HG03175 (cell line): ENCODE results near the gene NRP2.

Source experiments
- ATAC-seq: cut with Tn5 transposase; IDR thresholded peaks from one replicate; pipeline ENCODE4 v1.9.1; 2021; ENCODE audit warnings: mild to moderate bottlenecking, moderate library complexity; ENCODE audit not compliant: unreplicated experiment

NRP2 gene

DNA sequence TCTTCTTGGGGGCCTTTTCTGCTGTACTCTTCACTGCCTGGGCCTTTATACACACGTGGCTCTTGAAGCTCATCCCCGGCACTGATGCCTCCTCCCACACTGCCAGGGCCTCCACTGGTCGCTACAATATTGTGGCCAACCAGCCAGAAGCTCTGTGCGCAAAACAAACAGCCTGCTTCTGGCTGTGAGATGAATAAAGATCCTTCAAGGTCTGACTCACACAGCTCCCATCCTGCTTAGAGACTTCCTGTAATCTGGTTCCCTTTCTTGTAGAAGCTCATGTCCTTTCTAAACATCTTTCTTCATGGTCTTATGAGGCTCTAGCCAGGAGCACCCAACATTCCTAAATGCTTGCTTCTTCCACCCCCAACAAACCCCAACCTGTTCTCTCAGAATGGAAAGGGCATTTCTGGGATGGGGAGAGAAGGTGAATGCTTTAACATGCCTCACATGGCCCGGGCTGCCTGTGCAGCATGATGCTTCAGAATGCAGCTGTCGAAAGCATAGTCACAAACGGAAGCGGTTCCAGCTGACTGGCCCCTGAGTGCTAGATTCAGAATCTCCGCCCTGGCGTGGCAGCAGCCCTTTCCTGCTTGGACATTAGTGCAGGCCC, 24.6 kb downstream of the NRP2 start:
- ATAC-seq = peak; percentile 95

DNA sequence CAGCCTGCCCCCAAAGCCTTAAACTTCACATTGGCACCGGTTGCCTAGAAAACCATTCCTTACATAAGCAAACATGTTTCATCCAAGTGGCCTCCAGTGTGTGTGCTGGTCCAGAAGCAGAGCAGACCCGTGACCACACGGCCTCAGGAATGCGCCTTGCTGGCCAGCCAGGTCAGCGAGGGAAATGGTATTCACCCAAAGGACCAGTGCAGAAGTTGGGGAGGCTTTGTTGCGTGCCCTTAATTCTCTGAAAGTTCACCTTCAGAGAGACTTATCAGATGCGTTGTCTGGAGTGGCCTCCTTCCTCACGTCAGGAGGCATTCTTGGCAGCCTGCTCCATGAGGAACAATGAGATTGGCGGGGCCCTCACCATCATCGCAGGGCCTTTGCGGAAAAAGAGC, 25.9 kb downstream of the NRP2 start:
- ATAC-seq = no peak

DNA sequence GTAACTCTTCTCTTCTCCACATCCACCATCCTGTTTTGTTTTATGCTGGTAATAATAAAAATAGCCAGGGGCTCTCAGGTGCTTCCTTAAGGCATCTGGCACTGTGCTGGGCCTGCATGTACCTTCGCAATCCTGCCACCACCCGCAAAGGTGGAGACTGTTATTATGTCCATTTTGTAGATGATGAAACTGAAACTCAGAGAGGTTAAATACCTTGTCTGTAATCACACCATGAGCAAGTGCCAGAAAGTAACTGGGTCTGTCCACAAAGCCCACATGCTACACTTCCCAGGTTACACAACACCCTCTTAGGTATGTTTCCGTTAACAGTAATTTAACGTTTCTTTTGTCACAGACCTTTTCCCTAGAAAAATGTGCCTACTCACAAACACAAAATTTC, 27.0 kb downstream of the NRP2 start:
- peak; percentile 11 for ATAC-seq

DNA sequence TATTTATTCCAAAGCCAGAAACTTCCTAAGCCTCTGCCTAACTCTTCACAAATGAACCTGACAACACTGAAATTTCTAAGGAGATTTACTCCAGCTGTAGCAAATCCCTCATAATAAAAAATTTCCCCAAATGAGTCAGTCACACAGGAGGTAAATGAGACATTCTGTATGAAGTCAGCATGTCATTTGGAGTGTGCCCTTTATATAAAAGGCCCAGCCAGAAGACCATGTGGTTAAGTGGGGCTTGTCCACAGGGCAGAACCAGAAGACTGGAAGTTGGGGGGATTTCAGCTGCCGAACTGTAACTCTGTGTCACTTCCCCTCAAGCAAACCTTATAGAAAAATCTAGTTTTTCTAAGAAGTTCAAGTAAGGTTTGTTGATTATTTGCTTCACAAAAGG, 30.2 kb downstream of the NRP2 start:
- no peak for ATAC-seq

DNA sequence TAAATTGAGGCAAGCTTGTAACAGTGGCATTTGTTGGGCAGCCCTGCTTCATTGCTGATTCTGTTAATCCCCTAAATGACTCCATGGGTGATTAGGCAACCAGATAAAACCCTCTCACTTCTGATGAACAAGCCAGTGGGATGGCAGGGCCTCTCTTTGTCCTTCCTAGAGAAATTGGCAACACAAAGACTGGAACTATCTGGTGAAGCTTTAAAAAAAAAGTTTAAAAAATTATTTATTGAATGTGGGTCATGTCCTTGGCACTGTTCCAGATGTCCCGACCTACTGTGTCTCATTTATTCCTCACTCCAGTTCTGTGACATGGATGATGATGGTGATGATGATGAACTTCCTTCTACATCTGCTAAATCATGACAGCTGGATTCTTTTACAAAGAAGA, 30.8 kb downstream of the NRP2 start:
- no peak for ATAC-seq

DNA sequence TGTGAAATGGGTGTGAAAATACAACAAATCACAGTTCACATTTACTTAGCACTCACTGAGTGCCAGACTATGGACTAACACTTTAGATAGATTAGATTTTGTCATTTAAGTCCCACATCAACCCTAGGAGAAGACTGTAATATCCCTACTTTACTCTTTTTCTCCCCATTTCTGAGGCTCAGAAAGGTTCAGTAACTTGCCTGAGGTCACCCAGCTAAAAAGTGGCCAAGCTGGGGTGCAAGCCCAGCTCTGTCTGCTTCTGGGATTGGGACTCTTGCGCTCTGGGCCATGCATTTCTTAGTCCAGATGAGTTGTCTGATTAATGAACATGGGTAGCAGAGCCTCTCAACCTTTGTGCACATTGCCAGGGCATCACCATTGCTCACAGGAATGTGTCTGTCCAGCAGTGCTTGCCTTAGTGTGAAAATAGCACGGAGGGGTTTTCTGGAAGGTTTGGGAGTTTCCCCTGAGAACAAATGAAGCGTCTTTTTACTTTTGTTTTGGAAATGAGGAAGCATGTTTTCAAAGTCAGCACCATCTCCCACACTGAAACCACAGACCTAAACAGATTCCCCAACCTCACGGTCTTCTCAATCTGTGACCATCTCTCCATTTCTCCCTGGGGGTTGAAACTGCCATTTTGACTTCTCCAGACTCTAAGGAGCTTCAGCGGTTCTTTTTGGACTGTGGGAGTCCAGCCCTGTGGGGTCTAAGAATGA, 31.9 kb downstream of the NRP2 start:
- peak; percentile 72 for ATAC-seq

DNA sequence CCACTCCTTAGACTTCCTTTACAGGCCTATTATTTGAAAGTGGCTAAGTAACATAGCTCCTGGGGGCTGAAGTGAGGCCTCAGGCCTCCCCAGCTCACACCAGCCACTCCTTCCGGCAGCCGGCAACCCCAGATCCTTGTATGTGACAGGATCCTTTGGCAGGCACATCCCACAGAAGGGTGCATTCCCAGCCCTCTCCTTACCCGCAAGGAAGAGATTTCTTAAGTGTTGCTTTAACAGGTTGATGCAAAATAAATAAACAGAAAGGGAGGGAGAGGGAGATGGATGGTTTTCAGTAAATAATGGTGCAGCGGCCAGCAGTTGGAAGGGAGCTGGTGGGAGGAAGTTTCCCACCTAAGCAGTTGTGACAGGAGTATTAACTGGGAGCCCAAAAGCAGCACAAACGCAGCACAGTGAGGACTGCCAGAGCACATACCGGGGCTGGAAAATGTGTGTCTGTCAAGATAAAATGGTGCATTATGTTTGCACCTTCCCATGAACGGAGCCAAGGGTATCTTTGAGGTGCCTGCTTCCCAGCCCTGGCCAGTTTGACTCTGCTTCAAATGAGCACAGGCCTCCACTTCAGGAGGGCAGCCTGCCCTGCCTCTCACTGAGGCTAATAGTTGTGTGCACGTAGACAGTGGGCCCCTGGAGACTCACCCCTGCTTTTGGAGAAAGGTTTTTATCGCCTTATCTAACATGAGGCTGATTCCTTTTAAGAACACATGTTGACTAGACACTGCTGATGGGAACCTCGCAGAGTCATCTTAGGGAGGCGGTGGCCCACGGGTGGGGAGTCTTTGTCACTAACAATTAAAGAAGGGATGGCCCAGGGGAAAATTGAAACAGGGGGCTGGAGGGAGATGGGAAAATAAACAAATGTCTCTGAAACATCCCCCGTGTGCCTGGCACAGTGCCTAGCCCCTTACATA, 32.8 kb downstream of the NRP2 start:
- ATAC-seq = peak; percentile 21

DNA sequence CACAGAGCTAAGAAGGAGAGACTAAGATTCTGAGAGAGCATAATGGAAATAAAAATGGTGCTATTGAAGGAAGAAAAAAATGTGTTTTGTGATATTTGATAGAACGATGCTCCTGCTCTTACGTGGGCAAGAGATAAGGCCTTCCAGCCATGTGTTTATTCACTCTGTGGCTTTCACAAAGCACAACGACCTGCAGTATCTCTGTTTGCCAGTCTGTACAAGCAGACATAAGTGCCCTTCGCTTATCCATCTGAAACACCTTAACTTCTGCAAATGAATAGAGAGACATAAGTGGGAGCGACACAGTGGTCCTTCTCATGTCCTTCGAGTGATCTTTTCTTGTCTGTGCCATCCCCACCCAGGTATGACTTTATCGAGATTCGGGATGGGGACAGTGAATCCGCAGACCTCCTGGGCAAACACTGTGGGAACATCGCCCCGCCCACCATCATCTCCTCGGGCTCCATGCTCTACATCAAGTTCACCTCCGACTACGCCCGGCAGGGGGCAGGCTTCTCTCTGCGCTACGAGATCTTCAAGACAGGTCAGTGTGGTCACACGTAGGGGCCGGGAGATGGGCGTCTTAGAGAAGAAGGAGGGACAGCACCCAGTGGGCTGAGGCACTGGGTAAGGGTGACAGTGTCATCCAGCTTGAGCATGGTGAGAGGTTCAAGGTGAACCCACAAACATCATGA, 33.7 kb downstream of the NRP2 start:
- no peak for ATAC-seq

DNA sequence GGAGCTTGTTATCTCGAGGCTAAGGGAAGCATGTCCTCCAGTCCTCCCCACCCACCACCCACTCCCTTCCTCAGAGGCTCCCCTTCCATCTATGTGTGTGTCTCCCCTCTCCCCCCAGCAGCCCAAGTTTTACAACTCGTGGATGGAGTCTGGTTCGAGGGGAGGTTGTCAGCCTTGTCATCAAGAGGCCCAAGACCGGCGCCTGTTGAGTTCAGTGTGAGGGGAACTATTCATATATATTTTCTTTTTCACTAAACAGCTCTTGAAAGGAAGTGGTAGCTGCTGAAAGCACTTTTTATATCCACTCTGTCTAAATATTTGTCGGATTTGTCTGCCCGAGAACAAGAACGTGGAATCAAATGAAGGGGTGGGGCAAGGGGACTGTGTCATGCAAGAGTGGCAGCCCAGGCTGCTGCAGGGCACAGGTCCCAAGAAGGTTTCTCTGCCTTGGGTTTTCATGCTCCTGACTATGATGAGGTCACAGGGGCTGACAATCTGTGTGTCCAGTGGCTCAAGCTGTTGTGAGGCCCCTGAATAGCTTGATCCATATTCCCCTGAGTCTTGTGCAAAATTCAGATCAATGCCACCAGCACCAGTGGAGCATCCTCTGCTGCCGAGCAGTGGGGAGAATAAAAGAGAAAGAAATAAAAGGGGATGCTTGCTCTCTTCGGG, 35.0 kb downstream of the NRP2 start:
- no peak for ATAC-seq

DNA sequence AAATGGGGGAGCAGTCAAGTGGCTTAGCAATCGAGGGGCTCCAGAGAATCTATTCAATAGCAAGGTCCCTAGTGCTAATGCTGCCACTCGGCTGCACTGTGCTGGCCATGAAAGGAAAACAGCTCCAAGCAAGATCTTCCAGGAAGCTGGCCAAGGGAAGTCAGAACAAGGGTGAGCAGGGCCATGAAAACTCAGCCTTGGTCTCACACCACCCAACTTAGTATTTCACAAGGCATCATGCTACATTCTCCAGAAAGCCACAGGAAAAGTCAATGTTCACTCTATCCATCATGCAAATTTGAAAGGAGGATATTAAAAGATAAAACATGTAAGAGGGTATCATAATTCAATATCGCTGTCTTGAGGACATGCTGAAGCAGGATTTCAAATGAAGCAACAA, 35.7 kb downstream of the NRP2 start:
- no peak for ATAC-seq

DNA sequence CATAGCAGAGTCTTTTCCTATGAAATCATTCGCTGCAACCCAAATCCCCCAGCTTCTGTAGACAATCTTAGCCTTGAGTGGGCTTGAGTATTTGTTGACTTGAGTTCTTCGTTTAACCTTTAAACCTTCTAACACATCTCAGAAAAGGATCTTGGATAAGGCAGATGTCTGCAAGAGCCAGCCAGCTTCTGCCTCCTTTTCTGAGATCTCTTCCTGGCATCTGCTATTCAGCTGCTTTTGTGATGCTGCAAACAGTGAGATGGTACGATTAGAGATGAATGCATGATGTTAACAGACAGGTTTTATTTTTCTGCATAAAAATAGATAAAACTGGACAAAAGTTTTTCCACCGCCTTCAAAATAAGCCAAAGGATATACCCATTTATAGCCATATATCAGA, 37.5 kb downstream of the NRP2 start:
- ATAC-seq = no peak

DNA sequence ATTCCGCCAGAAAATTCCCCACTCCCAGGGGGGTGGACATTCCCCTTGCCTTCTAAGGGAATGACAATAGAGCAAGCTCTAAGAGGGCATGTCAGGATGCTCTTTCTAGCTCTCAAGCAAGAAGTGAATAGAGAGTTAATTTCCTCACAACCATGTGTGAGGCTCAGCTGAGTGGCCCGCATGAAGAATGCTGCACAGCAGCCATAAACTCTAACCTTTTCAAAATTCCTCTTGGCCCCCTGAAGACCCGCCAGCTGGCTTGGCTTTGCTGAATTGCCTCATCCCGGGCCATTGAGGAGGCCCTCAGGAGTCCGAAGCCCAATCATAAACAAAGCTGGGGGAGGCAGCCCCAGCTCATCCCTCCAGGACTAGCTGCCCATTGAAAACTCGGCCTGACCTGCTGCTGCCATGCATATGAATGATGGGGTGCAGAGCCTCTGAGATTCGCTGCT, 38.2 kb downstream of the NRP2 start:
- no peak for ATAC-seq

DNA sequence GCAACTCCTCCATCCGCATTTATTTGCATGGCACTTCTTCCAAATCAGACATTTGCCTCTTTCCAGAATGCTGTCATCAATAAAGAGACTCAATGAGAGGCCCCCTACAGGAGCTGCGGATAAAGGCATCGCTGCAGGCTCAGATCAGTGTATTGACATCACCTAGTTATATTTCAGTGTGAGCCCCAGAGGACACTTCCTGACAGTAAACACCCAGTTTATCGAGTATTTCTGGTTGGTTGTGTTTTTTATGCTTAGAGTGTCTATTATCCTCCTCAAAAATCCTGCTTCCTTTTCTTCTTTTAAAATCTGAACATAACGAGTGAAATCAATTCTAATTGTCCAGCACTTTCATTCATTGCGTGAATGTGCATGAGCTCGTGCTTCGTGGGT, 38.8 kb downstream of the NRP2 start:
- peak; percentile 46 for ATAC-seq

DNA sequence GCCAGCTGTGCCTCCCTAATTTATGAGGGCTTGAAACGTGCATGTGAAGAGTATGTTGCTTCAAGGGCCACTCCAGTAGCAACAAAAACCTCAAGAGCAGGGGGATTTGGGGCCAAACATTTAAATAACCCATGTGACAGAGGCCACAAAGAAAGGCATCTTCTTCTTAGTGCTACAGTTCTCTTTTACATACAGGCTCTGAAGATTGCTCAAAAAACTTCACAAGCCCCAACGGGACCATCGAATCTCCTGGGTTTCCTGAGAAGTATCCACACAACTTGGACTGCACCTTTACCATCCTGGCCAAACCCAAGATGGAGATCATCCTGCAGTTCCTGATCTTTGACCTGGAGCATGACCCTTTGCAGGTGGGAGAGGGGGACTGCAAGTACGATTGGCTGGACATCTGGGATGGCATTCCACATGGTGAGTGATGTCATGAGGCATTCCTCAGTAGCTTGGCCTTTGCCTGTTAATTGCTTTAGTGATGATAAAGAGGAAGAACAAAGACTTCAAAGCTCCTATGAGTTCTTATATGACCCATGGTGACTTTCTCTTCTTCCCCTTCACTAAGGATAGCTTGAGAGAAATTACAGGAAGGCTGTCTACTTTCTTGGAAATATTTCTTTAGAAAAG, 40.1 kb downstream of the NRP2 start:
- ATAC-seq = no peak

DNA sequence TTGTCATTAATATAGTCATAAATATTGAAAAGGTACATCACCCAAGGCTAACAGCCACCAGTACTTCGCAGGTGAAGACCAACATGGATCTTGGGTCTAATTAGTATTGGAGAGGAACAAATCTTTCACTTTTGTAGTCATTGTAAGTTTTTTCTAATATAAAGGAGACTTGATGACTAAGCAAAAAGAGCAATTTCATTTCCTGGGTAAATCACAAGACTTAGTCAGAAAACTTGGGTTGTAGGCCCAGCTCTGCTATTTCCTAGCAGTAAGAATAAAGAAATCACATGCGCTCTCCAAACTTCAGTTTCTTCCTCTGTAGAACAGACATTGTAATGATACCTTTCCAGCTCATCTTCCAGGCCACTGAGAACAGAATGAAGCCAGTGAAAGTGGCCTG, 40.9 kb downstream of the NRP2 start:
- ATAC-seq = no peak

DNA sequence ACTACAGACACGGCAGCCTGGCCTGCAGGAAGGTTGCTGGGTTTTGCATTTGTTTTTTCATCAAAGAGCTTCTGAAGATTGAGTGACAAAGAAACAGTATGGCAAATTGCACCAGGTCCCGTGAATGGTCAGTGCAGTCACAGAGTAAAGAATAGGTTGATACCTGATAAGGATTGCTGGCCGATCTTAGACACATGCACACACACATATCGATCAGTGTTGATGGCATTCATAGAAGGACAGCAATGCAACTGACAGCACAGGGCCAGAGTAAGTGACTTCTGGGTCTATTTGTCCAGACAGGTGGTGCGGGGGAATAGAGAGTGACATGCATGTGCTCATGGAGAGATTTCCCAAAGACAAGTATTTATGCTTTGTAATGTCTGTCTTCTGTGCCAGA, 42.8 kb downstream of the NRP2 start:
- ATAC-seq = no peak

DNA sequence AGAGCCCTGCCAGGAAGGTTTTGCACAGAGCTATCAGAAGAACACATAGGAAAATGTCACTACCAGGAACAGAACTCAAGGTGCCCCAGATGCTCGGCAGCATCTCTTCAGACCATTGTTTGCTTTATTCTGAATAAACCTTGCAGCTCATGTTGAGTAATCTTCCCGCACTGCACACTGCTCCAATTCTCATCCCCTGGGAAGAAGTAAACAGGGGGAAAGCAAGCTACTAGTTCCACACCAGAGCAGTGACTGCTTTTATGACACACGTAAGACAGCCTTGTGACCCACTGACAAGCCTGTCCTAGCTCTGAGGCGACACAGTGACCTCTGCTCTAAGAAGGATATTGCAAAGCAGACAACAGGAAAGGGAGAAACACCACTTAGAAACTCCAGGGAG, 44.2 kb downstream of the NRP2 start:
- ATAC-seq = no peak

DNA sequence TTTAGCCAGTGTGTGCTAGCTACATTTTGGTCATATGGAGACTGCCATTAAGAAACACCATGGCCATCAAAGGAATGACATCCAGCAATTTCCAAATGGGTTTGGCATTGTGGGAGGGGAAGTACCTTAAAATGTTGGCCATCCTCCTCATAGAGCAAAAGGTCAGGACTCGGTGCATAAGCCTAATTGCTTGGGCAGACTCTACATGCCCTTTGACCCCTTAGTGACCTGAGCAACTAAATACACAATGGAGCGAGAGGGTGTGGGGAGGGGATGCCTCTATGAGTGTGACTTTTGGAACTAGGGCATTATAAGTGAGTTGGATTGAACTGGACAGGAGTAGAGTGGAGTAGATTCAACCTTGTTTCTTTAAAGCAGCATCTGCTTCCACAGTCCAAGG, 44.9 kb downstream of the NRP2 start:
- ATAC-seq = no peak

DNA sequence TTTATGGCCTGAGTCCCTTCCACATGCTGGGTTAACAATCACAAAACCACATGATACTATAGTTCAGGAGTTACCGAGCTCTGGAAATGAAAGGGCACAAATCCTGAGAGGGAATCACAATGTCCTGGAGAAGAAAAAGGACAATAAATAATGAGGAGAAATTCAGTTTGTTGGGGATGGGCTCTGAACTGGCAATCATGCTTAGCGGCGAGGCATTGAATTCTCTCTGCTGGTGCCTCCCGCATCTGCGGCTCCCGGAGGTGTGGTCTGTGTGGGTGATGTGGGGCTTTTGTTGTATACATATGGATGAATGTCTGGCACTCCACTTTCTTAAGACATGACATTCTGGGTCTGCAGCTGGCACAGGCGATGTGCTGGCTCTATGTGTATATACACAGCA, 46.1 kb downstream of the NRP2 start:
- no peak for ATAC-seq

DNA sequence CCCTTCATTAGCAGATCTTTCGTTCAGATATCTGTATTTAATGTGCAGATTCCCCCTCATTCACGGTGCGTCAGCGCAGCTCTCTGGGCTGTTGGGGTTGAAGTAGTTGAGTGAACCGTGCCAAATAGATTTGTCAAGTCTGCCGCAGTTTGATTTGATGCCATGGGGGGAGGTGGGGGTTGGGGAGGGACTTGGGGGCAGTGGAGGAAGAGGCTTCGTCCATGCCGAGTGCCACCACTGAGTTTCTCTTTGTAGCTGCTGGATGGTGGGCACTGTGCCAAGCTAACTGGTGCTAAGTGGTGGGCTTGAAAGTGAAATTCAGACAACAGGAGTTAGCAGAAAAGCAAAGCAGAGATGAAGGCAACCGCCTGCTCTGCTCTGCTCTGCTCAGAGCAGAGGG, 47.9 kb downstream of the NRP2 start:
- no peak for ATAC-seq
